GM12864 (cell line): Measurements from ENCODE around the gene TIFAB.

ENCODE experiments used
- DNase-seq: peaks from one replicate; pipeline ENCODE4 v3.0.0-alpha.2; 2011; ENCODE audit warnings: low read depth
- H3K4me3 ChIP-seq: 2 replicates; pipeline ENCODE4 v1.5.1; 2011; ENCODE audit warnings: mild to moderate bottlenecking, low read depth, low read length, control low read depth
- CTCF ChIP-seq: IDR thresholded peaks from 2 replicates; pipeline ENCODE4 v1.5.1; 2011; ENCODE audit warnings: low read depth, mild to moderate bottlenecking, moderate library complexity, low read length, control low read depth, inconsistent platforms; ENCODE audit errors: missing control alignments

Gene TIFAB

DNA sequence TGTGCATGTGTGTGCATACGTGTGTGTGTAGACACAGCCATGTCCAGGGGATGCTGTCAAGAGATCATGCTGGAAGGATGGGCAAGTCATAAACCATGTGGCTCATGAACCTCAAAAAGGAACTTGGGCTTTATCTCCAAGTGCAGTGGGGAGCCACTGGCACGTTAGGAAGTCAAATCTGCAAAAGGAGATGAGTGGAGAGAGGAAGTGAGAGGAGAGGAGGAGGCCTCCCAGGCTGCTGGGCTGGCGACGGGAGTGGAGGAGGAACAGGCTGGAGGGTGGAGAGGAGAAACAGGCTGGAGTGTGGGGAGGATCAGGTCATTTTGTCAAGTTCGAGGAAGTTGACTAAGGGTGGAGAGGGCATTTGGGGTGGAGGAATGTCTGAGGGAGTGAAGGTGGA, 29.2 kb upstream of the TIFAB start:
- H3K4me3 ChIP-seq, result no peak overlapping the region
- no peak for TF ChIP-seq CTCF
- DNase-seq, result no peak

DNA sequence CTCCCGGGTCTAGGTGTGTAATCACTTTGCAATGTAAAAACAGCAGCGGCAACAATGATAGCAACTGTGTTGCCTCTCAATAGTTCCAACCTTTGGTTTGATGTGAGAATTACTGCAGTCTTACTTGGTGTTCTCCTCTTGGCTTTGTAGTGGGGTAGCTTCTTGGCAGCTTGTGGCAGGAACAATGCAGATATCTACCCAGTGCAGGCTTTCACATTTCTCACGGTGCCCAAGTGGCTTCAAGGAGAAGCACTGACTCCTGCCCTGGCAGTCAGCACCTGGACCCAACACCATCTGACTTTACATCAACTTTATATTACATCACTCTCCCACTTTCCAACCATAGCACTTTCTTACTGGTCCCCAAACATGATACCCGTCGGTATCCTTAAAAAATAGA, 28.4 kb upstream of the TIFAB start:
- DNase-seq, result no peak
- no peak for TF ChIP-seq CTCF

GRCh38 chr5:135478938-135479337, 26.8 kb upstream of the TIFAB start:
- TF ChIP-seq CTCF, result no peak
- no peak for DNase-seq
- H3K4me3 ChIP-seq, result no peak overlapping the region

More for the DNA sequence above, 28.4 kb upstream of the TIFAB start:
- H3K4me3 ChIP-seq, result no peak overlapping the region

GRCh38 chr5:135477613-135478066, 25.5 kb upstream of the TIFAB start:
- DNase-seq, result no peak
- H3K4me3 ChIP-seq, result no peak overlapping the region
- TF ChIP-seq CTCF, result no peak

GRCh38 chr5:135476615-135477581, 24.7 kb upstream of the TIFAB start:
- DNase-seq, result no peak
- no peak for TF ChIP-seq CTCF
- no peak overlapping the region for H3K4me3 ChIP-seq

DNA sequence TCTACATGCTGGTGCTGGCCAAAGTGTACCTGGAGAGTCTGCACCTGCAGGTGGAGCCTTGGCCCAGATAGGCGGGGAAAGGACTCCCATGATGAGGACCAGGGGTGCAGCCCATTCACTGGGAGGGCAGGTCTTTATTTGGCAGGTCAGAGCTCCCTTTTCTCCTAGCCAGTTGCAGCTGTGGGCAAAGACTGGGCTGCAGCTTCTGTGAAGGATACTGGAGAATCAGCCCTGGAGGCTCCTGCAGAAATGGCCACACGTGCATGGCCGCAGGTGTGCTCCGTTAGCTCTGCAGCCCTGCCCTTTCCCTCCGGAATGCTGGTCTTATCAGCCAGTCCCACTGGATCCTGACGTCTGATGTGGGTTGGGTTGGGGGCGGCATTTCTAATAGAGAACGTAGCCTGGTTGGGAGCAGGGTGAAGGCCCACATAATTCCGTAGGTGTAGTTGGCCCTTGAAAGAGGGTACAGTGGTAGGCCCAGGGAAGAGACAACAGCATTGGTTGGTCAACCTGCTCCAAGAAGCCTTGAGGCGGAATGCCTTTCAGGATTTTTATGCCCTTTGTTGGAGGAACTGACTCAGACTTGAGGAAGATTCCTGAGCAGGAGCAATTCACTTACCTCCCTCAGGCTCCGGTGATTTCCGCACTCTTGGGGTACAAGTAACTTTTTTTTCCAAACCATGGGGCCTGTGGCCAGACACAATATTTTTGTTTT, 22.0 kb upstream of the TIFAB start:
- TF ChIP-seq CTCF, result no peak
- no peak overlapping the region for H3K4me3 ChIP-seq
- DNase-seq, result no peak
